Stimulated activated CD4-positive, alpha-beta T cell treated with anti-CD3 and anti-CD28 coated beads, Interleukin-12 subunit alpha, Interleukin-12 subunit beta, amount 100 ng/mL, for 24 hours (primary cell): ENCODE results near the gene TJP2.
"Not testable (repeated sequence)": the region's sequence is repeated elsewhere in the genome, so short reads cannot be mapped to it uniquely, and the experiment has no call there.

Source experiments
- DNase-seq, 2 experiments: peaks; one replicate each; pipeline ENCODE4 v3.0.0-alpha.2; 2020; ENCODE audit warnings: low read depth in 2 of 2

Gene TJP2

DNA sequence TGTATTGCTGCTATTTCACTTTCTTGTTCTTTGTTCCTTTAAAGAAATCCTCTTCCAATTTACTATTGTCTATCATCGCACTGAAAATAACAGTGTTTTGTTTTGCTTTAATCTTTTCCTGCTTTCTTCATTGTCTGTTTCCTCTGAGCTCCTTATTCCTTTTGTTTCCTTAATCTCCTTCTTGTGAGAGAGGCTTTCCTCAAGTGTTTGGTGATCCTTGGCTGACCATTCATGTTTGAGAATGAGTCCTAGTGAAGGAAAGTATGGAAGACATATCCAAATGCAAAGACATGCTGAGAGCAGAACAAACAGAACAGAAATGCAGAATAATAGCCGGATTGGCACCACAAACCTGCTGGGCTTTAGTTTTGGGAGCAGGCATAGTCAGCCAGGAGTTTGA, 108.9 kb downstream of the TJP2 start:
- no peak for DNase-seq

DNA sequence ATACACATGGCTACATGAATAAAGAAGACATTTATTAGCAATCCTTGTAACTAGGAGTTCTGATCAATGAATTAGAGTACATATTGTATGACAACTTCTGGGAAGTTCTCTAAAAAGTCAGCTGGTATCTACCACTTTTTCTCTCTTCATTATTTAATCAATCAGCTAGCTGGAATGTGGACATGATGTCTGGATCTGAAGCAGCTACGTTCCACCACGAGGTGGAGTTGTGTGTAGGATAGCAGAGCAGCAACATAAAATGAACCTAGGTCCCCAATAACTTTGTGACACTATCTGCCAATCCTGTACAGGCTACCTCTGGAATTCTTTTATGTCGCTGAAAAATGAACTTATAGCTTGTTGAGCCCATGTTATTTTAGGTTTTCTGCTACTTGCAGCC, 118.0 kb downstream of the TJP2 start:
- DNase-seq, result no peak

DNA sequence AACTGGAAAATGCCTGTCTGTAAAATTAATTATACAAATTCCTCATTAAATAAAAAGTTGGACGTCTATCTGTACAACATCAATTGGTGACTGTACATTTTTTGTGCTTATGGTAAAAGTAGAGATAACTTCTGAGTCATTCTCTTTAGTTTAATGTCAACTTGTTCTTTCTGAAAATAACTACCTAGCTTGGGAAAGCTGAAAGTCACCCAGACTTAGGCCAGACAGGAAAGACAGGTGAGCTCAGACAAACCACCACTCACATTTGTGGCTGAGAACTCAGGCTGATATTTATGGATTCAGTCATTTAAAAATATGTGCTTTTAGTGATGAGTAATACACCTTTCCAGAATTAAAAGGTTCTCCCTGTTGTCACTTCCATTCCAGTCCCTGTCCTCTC, 119.1 kb downstream of the TJP2 start:
- DNase-seq, result no peak

DNA sequence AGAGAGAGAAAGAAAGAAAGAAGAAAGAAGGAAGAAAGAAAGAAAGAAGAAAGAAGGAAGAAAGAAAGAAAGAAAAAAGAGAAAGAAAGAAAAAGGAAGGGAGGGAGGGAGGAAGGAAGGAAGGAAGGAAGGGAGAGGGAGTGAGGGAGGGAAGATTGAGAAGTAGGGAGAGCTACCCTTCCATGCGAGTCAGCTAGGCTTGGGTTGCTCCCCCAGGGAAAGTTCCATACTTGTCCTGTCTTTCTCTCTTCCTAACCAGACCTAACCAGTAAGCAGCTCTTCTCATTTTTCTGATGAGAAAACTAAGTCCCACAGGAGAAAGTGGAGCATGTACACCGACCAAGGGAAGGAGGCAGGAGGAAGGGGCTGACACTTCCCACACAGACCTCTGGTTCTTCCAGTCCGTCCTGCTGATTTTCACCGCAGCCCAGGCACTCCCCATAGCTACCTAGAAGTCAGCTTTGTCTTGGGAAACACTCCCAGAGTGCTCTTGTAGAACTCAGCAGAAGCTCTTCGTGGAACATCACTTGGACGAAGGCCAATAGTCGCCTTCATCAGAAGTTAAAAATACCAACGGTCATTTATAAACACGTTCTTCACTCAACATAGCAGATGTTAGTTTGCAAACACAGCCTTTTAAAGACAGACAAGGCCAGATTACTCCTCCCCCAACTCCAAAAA, 121.9 kb downstream of the TJP2 start:
- no peak for DNase-seq

DNA sequence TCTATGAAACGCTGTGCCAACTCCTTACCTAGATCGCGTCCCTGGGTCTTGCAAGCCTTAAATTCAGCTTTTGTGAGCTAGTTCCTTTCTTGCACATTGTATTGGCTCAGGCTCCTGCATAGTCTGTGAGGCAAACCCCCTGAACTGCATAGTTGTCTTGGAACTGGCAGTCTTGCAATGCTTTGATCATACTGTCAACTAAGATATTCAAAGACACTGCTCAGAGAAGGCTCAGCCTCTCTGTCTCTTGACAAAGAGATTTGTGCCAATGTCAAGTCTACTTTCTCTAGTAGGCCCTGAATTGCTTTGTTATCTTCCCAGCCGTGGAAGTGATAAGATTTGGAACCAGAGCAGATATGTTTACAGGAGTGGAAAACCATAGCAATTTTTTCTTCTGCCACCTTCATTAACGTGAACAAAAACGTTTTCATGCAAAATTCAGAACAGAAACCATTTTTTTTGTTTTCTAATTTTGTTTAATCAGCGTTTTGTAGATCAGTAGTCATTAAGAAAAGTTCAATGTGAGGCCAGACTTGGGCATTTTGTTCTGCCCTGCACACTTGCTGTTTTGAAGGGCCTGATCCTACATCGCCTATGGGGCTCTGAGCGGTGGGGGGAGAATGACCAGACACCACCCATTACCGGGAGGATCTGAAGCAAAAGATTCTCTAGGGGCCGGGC, 123.4 kb downstream of the TJP2 start:
- no peak for DNase-seq

DNA sequence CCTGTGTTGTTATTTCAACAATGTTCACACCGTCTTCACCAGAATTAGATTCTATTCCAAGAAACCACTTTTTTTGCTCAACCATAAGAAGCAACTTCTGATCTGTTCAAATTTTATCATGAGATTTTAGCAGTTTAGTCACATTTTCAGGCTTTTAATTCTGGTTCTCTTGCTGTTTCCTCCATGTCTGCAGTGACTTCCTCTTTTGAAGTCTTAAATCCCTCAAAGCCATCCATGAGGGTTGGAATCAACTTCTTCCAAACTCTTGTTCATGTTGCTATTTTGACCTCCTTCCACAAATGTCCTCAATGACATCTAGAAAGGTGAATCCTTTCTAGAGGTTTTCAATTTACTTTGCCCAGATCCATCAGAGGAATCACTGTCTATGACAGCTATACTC, 125.2 kb downstream of the TJP2 start:
- no peak for DNase-seq

DNA sequence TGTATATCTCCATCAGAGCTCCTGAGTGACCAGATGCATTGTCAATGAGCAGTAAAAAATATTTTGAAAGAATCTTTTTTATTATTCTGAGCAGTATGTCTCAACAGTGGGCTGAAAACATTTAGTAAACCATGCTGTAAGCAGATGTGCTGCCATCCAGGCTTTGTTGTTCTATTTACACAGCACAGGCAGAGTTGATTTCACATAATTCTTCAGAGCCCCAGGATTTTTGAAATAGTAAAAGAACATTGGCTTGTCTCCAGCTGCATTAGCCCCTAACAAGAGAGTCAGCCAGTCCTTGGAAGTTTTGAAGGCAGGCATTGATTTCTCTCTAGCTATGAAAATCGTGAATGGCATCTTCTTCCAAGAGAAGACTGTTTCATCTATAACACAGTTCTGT, 125.7 kb downstream of the TJP2 start:
- no peak for DNase-seq

DNA sequence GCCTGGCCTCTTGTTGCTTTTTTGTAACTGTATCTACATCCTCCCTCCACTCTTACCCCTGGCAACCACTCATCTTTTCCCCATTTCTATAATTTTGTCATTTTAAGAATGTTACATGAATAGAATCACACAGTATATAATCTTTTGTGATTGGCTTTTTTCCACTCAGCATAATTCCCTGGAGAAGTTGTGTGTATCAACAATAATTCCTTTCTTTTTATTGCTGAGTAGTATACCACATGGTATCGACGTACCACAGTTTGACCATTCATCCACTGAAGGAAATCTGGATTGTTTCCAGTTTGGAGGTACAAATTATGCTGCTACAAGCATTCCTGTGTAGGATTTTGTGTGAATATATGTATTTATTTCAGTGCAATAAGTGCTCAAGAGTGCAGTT, 129.3 kb downstream of the TJP2 start:
- DNase-seq, result no peak

DNA sequence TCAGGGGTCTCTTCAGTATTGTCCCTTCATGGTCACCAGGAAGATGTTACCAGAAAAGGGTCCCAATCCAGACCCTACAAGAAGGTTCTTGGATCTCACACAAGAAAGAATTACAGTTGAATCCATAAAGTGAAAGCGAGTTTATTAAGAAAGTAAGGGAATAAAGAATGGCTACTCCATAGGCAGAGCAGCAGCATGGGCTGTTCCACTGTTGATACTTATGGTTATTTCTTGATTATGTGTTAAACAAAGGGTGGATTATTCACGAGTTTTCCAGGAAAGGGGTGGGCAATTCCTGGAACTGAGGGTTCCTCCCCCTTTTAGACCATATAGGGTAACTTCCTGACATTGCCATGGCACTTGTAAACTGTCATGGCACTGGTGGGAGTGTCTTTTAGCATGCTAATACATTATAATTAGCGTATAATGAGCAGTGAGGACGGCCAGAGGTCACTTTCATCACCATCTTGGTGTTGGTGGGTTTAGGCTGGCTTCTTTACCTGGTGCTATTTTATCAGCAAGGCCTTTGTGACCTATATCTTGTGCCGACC, 132.9 kb downstream of the TJP2 start:
- not testable (repeated sequence) for DNase-seq

DNA sequence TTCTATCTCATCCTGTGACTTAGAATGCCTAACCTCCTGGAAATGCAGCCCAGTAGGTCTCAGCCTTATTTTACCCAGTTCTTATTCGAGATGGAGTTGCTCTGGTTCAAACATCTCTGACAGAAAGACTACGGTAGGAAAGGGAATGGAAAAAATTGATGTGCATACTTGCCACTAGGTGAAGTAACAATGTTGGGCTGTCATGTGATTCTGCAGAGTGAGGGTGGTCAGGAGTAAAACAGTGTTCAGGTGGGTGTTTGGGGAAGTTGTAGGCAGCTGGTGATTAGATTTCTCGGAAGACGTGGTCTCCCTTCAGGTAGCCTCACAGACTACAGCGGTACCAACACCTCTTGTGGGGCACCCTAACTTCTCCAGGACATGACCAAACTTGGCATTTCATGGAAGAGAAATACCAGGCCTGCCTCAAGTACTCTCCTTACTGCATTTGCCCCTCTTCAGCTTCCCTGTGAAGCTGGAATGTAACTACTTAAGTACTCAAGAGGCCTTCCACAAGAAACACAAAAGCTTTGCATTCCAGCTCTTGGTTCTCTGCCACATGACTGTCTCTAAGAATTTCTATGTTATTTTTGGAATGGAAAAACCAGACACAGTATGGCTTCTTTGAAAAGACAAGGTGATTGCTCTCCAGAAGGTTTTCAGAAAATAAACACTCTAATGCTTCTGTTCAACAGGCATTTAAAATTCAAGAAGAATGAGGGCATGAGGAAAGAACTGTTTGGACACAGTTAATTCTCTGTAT, 133.5 kb downstream of the TJP2 start:
- no peak for DNase-seq

DNA sequence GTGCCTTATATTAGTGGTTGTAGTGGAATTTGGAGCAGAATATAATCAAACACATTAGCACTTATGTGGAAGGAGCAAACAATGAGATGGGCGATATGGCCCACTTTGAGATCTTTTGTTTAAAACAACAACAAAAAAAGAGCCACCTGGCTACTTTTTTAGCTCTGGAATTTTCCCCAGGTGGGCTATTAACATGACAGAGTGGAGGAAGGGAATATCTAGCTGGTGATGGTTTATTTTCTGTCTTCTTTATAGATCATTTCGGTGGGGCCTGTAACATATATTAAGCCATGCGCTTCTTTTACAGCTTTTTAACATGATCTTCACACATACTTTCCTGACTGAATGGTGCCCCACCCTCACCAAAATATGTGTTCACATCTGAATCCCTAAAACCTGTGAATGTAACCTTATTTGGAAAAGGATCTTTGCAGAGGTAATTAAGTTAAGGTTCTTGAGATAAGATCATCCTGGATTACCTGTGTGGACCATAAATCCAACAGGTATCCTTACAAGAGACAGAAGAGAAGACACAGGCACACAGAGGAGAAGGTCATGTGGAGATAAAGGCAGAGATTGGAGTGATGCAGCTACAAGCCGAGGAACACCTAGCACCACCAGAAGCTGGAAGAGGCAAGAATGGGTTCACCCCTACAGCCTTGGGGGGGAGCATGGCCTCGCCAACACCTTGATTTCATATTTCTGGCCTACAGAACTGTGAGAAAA, 134.3 kb downstream of the TJP2 start:
- DNase-seq, result no peak

DNA sequence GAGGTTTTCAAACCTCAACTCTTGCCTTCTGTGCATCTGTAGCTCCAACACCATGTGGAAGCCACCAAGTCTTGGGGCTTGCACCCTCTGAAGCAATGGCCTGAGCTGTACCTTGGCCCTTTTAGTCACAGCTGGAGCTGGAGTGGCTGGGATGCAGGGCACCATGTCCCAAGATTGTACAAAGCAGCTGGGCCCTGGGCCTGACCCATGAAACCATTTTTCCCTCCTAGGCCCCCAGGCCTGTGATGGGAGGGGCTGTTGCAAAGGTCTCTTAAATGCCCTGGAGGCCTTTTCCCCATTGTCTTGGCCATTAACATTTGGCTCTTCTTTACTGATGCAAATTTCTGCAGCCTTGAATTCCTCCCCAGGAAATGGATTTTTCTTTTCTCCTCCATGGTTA, 139.1 kb downstream of the TJP2 start:
- DNase-seq, result no peak

DNA sequence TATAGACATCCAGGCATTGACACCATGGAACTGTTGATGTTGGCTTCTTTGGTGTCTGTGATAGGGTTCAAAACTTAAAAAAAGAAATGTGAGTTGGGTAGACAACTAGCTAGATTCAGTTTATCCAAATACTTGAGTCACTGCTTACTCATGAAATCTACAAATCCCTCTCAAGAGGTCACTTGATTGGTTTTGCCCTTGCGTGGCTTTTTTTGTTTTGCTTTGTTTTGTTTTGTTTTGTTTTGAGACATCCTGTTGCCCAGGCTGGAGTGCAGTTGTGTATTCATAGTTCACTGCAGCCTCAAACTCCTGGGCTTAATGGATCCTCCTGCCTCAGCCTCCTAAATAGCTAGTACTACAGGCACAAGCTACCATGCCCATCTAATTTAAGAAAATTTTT, 140.5 kb downstream of the TJP2 start:
- DNase-seq, result no peak

DNA sequence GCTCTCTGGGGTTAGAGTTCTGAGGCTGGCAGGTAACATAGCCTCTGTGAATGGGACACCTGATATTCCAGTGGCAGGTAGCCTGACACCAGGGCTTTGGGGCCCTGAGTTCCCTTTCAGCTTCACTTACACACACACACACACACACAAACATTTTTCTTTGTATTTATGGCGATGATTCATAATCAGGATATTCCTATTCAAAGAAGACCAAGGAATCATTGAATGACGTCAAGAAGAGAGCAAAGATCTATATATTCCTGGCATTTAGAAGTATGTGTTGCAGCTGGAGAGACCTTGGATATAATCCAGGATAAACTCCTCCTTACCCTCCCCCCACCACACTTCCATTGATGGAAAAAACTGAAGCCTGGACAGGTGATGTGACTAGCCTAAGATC, 143.0 kb downstream of the TJP2 start:
- no peak for DNase-seq

DNA sequence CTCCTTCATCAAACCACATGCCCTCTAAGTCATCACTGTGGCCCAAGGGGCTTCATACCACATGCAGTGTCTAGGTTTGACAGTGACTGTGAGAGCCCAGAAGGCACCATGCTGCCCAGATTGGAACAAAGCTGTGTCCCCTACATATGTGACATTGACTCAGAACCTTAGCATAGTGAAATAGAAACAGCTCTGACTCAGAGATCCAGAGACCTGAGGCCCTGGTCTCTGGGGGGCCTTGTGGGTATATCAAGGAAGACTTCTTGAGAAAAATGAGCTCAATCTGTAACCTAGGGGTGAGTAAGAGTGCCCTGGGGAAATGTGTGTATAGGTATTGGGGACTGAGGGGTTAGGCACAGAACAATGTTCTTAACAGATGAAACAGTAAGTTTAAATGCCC, 143.8 kb downstream of the TJP2 start:
- DNase-seq, result no peak

DNA sequence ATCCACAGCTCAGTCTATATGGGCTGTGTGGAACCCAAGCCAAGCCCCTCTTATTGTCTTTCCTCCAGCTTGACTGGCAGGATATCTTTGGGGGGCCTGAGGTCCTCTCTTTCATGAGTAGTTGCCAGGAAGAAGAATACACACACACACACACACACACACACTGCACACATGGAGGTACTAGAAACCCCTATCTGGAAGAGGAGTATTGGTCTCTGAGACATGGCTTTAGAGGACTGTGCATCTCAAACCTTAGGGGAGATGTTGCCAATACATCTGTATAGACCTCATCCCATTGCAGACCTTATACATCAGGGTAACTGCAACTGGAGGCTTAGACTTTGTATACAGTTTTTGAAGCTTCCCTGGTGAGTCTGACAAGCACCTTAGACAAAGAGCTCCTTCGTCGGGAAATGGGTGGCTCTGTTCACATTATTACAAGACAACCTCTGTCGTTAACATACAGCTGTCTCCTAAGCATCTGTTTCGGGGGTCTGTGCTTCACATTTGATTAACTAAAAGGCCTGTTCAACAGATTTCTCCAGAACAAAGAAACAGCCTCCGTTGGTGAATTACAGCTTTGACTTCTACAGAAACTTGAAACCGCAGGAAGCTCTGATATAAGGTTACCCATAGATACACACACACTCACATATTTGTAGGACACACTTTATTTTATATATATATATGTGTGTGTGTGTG, 145.4 kb downstream of the TJP2 start:
- DNase-seq, result no peak

DNA sequence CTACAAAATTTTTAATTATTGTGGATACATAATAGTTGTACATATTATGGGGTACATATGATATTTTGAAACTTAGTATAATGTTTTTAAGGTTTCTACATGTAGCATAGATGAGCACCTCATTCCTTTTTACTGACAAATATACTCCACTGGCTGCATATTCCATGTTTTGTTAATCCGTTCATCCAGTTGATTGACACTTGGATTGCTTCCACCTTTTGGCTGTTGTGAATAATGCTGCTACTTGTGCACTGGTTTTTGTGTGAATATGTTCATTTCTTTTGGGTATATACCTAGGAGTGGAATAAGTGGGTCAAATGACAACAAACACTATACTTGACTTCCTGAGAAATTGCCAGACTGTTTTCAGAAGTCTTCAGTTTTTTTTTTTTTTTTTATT, 148.2 kb downstream of the TJP2 start:
- no peak for DNase-seq

DNA sequence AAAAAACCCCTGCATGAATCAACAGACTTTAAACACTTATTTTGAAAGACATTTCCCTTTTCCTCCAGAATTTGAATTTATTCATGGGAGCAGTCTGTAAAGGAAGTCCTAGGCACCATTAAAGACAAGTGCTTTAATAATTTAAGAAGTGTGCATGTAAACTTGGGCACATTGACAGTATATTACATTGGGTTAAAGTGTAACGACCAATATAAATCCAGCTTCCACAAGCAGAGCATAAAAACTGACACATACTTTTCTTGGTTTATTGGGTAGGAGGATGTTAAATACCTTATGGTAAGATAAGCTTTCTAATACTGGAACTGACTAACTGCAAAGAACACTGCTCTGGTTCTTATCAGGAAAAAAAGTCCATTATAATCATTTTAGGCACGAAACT, 149.8 kb downstream of the TJP2 start:
- DNase-seq, result no peak
